SK-N-SH (cell line): Measurements from ENCODE around the gene KRT39.

Source experiments
- FOXM1 ChIP-seq: IDR thresholded peaks from 2 replicates; pipeline ENCODE4 v1.4.0; 2012; ENCODE audit warnings: low read depth, mild to moderate bottlenecking
- GABPA ChIP-seq: IDR thresholded peaks from 2 replicates; pipeline ENCODE4 v1.4.0; 2012; ENCODE audit warnings: low read depth, mild to moderate bottlenecking
- MXI1 ChIP-seq: IDR thresholded peaks from 2 replicates; pipeline ENCODE4 v1.6.1; 2012; ENCODE audit warnings: mild to moderate bottlenecking, low read depth, low read length, improper control_type of control experiment
- POLR2AphosphoS5 ChIP-seq: IDR thresholded peaks from 2 replicates; pipeline ENCODE4 v1.6.1; 2012; ENCODE audit warnings: low read depth, low read length
- RAD21 ChIP-seq: IDR thresholded peaks from 2 replicates; pipeline ENCODE4 v1.6.1; 2012; ENCODE audit warnings: mild to moderate bottlenecking, low read length
- SMC3 ChIP-seq: IDR thresholded peaks from 2 replicates; pipeline ENCODE4 v1.6.1; 2012; ENCODE audit warnings: low read depth, low read length, improper control_type of control experiment
- YY1 ChIP-seq: IDR thresholded peaks from 2 replicates; pipeline ENCODE4 v1.4.0; 2012; ENCODE audit warnings: low read depth, mild to moderate bottlenecking
- TF ChIP-seq, protein P1 (sequence below): fragments of 200-600 bp; sonication (generic); IDR thresholded peaks from 2 replicates; pipeline ENCODE4 v1.6.1; 2017; ENCODE audit warnings: antibody characterized with exemption, mild to moderate bottlenecking, moderate library complexity

DNA sequence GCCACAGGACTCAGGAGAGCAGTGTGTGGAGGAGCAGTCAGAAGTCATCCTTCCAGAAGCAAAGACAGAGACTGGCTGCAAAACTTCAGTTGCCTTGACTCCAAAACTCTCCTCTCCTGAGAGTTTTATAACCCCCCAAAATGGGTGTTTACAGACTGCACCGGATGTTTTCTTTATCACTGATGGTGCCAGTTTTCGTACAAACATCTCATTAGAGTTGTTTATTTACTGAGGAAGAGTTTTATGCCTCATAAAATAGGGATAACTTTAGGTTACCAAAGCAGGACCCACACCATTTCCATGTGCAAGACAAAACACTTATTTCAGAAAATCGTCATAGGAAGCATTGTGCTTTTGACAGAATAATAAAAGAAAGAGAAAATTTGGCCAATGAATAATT, 17.5 kb upstream of the KRT39 start, which contains the start of gene KRT40:
- no peak for TF ChIP-seq MXI1
- TF ChIP-seq YY1 = no peak
- TF ChIP-seq RAD21 = no peak
- TF ChIP-seq SMC3 = no peak
- no peak for TF ChIP-seq FOXM1
- TF ChIP-seq GABPA = no peak
- TF ChIP-seq, protein P1, sequence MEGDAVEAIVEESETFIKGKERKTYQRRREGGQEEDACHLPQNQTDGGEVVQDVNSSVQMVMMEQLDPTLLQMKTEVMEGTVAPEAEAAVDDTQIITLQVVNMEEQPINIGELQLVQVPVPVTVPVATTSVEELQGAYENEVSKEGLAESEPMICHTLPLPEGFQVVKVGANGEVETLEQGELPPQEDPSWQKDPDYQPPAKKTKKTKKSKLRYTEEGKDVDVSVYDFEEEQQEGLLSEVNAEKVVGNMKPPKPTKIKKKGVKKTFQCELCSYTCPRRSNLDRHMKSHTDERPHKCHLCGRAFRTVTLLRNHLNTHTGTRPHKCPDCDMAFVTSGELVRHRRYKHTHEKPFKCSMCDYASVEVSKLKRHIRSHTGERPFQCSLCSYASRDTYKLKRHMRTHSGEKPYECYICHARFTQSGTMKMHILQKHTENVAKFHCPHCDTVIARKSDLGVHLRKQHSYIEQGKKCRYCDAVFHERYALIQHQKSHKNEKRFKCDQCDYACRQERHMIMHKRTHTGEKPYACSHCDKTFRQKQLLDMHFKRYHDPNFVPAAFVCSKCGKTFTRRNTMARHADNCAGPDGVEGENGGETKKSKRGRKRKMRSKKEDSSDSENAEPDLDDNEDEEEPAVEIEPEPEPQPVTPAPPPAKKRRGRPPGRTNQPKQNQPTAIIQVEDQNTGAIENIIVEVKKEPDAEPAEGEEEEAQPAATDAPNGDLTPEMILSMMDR = no peak
- TF ChIP-seq POLR2AphosphoS5 = no peak
